Activated CD8-positive, alpha-beta T cell treated with anti-CD3 and anti-CD28 coated beads, Interleukin-2, amount 10 ng/mL, durations not matched to agents 7 days and 5 days (primary cell): ENCODE results near the gene LY6G6D. TPM values are rescaled to one million over a fixed set of nuclear protein-coding genes. Genes with fewer than 3 reads are reported as not detected.

Experiments
- ATAC-seq: fragments of 150-1000 bp; cut with Tn5 transposase; one replicate; pipeline ENCODE4 v1.10.0; 2021; ENCODE audit warnings: moderate library complexity
- CTCF ChIA-PET: fragments of 350-600 bp; sonication (Branson Sonifier 250); formaldehyde crosslinking; loops from one replicate; lab custom pipeline; 2021; ENCODE audit warnings: antibody characterized with exemption; lab: Charles Lee
- POLR2A ChIA-PET: fragments of 350-600 bp; sonication (Branson Sonifier 250); formaldehyde crosslinking; loops from one replicate; lab custom pipeline; 2021; ENCODE audit warnings: antibody characterized with exemption; lab: Charles Lee
- DNase-seq: peaks from one replicate; pipeline ENCODE4 v3.0.0-alpha.2; 2020
- H3K27ac Mint-ChIP-seq: one replicate; pipeline ENCODE4 v1.8.0; 2021; ENCODE audit warnings: mild to moderate bottlenecking, mixed read lengths
- H3K27me3 Mint-ChIP-seq: one replicate; pipeline ENCODE4 v1.8.0; 2021; ENCODE audit warnings: low read depth, mixed read lengths
- H3K36me3 Mint-ChIP-seq: one replicate; pipeline ENCODE4 v1.8.0; 2021; ENCODE audit warnings: low read depth, mixed read lengths
- H3K4me1 Mint-ChIP-seq: one replicate; pipeline ENCODE4 v1.8.0; 2021; ENCODE audit warnings: low read depth, mixed read lengths
- H3K4me3 Mint-ChIP-seq: one replicate; pipeline ENCODE4 v1.8.0; 2021; ENCODE audit warnings: mild to moderate bottlenecking, mixed read lengths
- H3K9me3 Mint-ChIP-seq: one replicate; pipeline ENCODE4 v1.8.0; 2022; ENCODE audit warnings: mixed read lengths; ENCODE audit not compliant: insufficient read depth
- total RNA-seq, 2 experiments: library from RNA; stranded (reverse); gene quantifications; one replicate each; pipeline ENCODE4 v1.2.3, GENCODE V29; 2021

Gene LY6G6D
- total RNA-seq, 2 experiments from 2014 or later: not detected

DNA sequence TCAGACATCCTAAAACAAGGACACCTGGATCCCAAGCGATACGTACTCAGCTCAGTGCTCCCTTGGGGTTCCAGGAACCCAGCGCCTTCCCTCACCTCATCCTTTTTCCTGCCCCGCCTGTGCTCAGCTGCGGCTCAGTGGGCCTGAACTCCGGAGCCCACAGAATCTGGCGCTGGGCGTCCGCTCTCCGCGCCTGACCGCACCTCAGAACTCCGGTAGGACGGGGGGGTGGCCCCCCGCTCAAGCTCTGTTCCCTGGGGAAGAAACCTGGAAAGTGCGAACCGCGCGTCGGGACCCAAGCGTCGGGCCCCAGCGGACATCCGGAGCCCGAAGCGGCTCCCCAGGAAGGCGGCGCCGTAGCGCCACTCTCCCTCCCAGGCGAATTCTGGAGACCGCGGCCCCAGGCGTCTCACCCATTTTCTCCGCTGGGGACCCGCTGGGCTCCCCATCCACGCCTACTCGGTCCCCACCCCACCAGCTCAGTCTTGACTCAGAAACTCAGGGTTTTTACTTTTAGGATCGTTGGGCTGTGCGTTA, 33.9 kb upstream of the LY6G6D start:
- Mint-ChIP-seq H3K36me3 (peaks cover 13% of the 10 kb centered on the region), H3K4me3 (peak overlapping the region; percentile 62)

DNA sequence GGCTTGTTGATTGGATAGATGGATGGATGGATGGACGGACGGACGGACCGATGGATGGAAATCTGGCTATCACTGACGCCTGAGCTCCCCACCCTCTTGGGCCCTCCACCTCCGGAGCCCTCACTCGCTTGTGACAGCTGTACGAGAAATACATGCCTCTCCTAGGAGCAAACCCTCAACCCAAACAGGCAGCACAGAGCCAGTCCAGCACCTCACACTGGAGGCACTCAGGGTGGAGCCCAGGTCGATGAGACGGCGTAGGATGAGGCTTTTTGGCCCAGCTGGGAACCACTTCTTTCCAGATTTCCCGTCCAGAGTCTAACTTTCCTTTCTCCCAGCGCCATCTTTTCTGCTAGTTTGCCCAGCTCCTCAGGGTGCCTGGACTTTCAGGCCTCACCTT, 31.6 kb upstream of the LY6G6D start:
- no peak for ATAC-seq
- DNase-seq: no peak
- H3K36me3 Mint-ChIP-seq: peaks cover 19% of the 10 kb centered on the region
- H3K27me3 Mint-ChIP-seq: no peaks in the 10 kb centered on the region
- H3K27ac Mint-ChIP-seq: no peak overlapping the region
- POLR2A ChIA-PET: no interaction called here
- H3K9me3 Mint-ChIP-seq: no peaks in the 10 kb centered on the region
- peaks cover 32% of the 10 kb centered on the region for H3K4me1 Mint-ChIP-seq
- CTCF ChIA-PET: no interaction called here
- no peak overlapping the region for H3K4me3 Mint-ChIP-seq

More for the DNA sequence above, 33.9 kb upstream of the LY6G6D start:
- ChIA-PET POLR2A (interaction anchor here (0.7 to 1.3 kb wide), 4 partner anchors 21 to 136 kb away, joined by 3 to 4 read pairs (median 3); partner anchors contain the start of gene C6orf47), CTCF (interaction anchor here (0.8 to 2.2 kb wide), 12 partner anchors 9 to 217 kb away, joined by 3 to 25 read pairs (median 4); partner anchors contain the start of genes ABHD16A, DDAH2 and NEU1)
- ATAC-seq (peak; percentile 77), DNase-seq (peak; percentile 45)
- Mint-ChIP-seq H3K4me1 (peaks cover 43% of the 10 kb centered on the region), H3K27ac (peak overlapping the region; percentile 58), H3K27me3 (no peaks in the 10 kb centered on the region), H3K9me3 (no peaks in the 10 kb centered on the region)

- no peak for DNase-seq
- Mint-ChIP-seq H3K4me1 (peaks cover 10% of the 10 kb centered on the region), H3K27ac (no peak overlapping the region), H3K9me3 (no peaks in the 10 kb centered on the region), H3K27me3 (no peaks in the 10 kb centered on the region), H3K36me3 (peaks cover 37% of the 10 kb centered on the region), H3K4me3 (no peak overlapping the region)
- no peak for ATAC-seq
- POLR2A ChIA-PET: no interaction called here
- CTCF ChIA-PET: no interaction called here
Observed at GRCh38 chr6:31686483-31686882, 28.7 kb upstream of the LY6G6D start.

DNA sequence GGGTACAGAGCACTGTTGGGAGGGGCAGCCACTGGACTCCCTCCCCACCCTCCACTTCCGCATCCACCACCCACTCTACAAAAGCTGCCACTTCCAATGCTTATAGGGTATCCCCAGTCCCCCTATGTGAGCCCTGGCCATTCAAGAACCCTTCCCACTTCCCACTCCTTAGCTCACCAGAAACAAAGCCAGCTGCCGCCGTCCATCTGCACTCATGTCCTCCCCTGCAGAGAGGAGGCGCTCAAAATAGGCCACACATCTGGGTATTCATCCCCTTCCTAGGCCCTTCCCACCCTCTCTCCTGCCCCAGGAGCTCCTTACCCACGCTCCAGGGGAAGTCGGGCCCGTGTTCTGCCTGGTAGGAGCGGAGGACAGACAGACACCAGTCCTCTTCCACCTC, 27.8 kb upstream of the LY6G6D start:
- DNase-seq: no peak
- H3K27ac Mint-ChIP-seq: no peak overlapping the region
- ChIA-PET CTCF (no interaction called here), POLR2A (no interaction called here)
- H3K27me3 Mint-ChIP-seq: no peaks in the 10 kb centered on the region
- no peak overlapping the region for H3K4me3 Mint-ChIP-seq
- peaks cover 36% of the 10 kb centered on the region for H3K36me3 Mint-ChIP-seq
- H3K9me3 Mint-ChIP-seq: no peaks in the 10 kb centered on the region
- H3K4me1 Mint-ChIP-seq: peaks cover 4% of the 10 kb centered on the region
- ATAC-seq: no peak

DNA sequence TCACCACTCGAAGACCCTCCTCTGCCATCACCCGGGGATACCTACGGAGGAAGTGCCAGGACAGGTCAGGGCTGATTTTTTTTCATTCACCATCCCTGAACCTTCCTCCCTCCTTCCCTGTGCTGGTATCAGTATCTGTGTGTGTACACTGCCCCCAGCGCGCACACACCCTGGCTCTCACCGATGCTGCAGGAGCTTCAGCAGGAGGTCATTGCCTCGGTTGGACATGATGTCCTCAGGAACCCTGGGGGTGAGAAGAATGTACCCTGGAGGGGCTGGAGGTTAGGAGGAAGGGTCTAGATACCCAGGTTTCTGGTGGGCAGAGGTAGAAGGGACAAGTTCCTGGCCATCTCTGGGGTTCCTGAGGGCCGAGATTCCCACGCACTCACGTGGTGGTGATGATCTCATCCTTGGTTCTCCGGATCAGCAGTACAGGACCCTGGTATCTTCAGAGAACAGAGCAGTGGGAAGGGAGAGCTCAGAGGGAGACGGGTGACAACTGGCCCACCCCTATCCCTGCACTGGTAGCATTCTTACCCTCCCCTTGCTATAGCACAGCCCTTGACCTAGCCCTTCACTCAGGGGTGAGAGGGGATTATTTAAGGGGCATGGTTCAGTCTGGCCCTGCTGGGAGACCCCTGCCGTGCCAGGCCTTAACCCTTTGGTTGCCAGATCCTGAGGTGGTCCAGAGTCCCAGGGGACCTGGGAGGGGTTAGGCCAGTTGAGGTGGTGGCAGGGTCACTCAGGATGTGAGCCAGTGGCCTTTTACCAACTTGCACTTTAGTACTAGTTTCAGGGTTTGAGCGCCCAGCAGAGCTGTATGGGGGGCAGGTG, 27.1 kb upstream of the LY6G6D start:
- H3K27me3 Mint-ChIP-seq: no peaks in the 10 kb centered on the region
- ChIA-PET POLR2A (no interaction called here), CTCF (interaction anchor here (1.1 kb wide), 1 partner anchor 82 kb away, joined by 3 read pairs; no protein-coding TSS in a partner anchor)
- no peaks in the 10 kb centered on the region for H3K9me3 Mint-ChIP-seq
- no peak for ATAC-seq
- H3K36me3 Mint-ChIP-seq: peaks cover 40% of the 10 kb centered on the region
- peaks cover 4% of the 10 kb centered on the region for H3K4me1 Mint-ChIP-seq
- H3K27ac Mint-ChIP-seq: no peak overlapping the region
- DNase-seq: no peak
- H3K4me3 Mint-ChIP-seq: no peak overlapping the region

DNA sequence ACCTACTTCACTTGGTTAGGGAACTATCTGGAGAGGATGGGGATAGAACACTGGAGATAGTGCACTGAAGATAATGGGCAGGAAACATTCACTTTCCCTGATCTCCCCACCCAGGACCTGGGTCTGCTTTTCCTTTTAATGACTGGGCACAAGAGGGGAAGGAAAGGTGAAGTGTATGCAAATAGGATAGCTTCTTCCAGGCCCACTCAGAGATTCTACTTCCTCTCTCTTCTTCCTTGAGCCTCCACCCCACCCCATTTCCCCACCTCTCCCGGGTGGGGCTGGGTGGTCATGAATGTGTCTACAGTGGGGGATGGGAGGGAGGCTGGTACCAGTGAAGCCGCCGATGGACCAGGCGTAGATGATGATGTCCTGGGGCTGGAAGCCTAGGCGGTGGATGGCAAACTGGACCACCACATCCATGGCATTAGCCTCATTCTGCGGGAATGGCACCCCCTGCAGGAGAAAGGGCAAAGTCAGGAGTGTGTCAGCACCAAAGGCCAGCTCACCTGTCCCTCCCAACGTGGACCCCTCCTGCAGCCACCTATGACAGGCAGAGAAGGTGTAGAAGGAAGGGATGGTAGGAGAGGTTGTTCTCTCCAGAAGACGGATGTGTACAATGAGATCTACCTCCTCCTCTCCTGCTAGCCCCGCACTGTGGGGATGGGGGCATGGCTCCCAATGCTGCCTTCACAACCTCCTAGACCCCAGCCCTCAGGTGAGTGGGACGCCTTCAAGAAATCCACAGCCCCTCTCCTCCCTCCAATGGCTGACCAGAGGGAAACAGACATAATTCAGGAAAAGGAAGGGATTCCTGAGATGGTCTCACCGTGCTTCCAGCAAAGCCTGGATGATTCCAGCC, 25.7 kb upstream of the LY6G6D start:
- Mint-ChIP-seq H3K27me3 (no peaks in the 10 kb centered on the region), H3K9me3 (no peaks in the 10 kb centered on the region), H3K27ac (no peak overlapping the region), H3K4me3 (no peak overlapping the region), H3K36me3 (peaks cover 40% of the 10 kb centered on the region), H3K4me1 (peaks cover 4% of the 10 kb centered on the region)
- DNase-seq (no peak), ATAC-seq (no peak)
- CTCF ChIA-PET: interaction anchor here (0.5 to 1.6 kb wide), 7 partner anchors 8 to 91 kb away, joined by 3 to 7 read pairs (median 3); partner anchors contain the start of gene LY6G5C
- POLR2A ChIA-PET: no interaction called here

DNA sequence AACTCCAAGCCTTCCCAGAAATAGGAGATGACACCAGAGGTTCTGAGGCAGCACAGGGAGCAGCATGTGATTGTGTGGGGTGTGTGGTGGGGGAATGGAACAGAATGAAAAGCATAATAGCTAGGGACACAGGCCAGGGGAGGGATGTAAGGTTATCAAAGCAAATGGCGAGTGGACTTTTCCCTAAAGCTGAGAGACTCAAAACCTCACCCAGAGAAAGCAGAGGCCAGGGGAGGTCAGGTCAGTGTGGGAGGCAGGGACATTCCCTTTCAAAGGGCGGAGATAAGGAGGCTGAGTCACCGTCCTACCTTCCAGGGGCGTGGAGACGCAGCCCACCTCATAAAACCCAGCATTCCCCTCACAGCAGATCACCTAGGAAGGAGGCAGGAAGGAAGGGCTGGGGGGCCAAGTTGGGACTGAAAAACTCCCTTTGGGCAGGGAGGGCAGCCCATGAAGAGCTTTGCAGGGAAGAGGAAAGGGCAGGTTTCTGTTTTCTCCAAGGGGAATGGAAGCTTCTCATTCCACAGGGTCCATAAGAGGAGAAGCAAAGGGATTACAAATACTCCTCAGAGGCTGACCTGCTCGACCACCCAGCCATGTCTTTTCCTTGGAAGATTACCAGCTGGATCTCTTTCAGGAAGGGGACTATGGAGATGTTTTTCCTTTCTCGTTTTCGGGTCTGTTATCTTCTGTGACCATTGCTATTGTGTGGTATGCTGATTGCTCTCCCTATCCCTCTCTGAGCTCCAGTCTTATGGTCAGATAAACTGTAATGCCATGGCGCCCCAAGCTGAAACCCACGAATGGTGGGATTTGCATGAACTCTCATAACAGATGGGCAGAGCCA, 24.7 kb upstream of the LY6G6D start:
- Mint-ChIP-seq H3K36me3 (peaks cover 44% of the 10 kb centered on the region), H3K9me3 (no peaks in the 10 kb centered on the region), H3K4me1 (peaks cover 4% of the 10 kb centered on the region), H3K27ac (no peak overlapping the region), H3K4me3 (no peak overlapping the region), H3K27me3 (no peaks in the 10 kb centered on the region)
- DNase-seq: no peak
- POLR2A ChIA-PET: interaction anchor here (0.9 to 1.3 kb wide), 3 partner anchors 13 to 47 kb away, joined by 3 to 4 read pairs (median 3); partner anchors contain the start of gene ABHD16A
- no peak for ATAC-seq
- CTCF ChIA-PET: interaction anchor here (0.5 to 1.9 kb wide), 8 partner anchors 9 to 92 kb away, joined by 3 to 9 read pairs (median 3); partner anchors contain the start of genes ABHD16A, LY6G5B and LY6G5C

GRCh38 chr6:31691078-31691463, 24.1 kb upstream of the LY6G6D start:
- Mint-ChIP-seq H3K27me3 (no peaks in the 10 kb centered on the region), H3K36me3 (peaks cover 41% of the 10 kb centered on the region), H3K9me3 (no peaks in the 10 kb centered on the region), H3K27ac (no peak overlapping the region), H3K4me3 (no peak overlapping the region), H3K4me1 (peaks cover 4% of the 10 kb centered on the region)
- POLR2A ChIA-PET: interaction anchor here (0.9 to 1.3 kb wide), 4 partner anchors 12 to 268 kb away, joined by 3 to 6 read pairs (median 4); partner anchors contain the start of genes ABHD16A and SKIC2
- CTCF ChIA-PET: interaction anchor here (1.1 to 1.9 kb wide), 3 partner anchors 12 to 21 kb away, joined by 3 to 9 read pairs (median 7); partner anchors contain the start of genes ABHD16A and LY6G5B
- no peak for DNase-seq
- no peak for ATAC-seq

DNA sequence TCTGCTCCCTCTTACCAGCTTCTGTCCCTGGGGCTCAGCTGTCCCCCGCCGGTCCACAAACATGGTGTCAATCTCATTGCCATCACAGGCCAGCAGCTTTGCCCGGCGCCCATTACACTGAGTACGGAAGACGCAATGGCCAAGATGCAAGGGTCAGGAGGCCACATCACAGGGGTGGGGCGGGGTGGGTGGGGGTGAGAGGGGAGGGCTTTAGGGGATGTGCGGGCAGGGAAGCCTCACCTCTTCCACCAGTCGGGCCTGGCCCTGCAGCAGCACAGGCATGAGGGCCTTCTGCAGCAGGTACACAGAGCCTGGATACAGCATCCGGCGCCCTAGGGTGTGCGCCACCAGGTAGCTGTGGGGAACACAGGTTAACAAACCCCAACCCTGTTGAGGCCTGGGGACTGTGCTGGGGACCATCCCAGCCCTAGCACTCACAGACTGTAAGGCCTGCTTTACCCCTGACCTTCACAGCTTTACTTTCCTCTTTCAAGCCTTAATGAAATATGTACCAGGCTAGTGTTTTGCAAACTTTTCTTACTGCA, 23.5 kb upstream of the LY6G6D start:
- H3K9me3 Mint-ChIP-seq: no peaks in the 10 kb centered on the region
- peaks cover 4% of the 10 kb centered on the region for H3K4me1 Mint-ChIP-seq
- POLR2A ChIA-PET: interaction anchor here (0.9 to 1.1 kb wide), 2 partner anchors 33 to 268 kb away, joined by 3 to 6 read pairs; partner anchors contain the start of gene SKIC2
- H3K4me3 Mint-ChIP-seq: no peak overlapping the region
- ATAC-seq (no peak), DNase-seq (no peak)
- CTCF ChIA-PET: interaction anchor here (1.9 kb wide), 1 partner anchor 12 kb away, joined by 9 read pairs; the partner anchor contains the start of gene ABHD16A
- H3K36me3 Mint-ChIP-seq: peaks cover 41% of the 10 kb centered on the region
- H3K27me3 Mint-ChIP-seq: no peaks in the 10 kb centered on the region
- no peak overlapping the region for H3K27ac Mint-ChIP-seq

- Mint-ChIP-seq H3K4me1 (peaks cover 5% of the 10 kb centered on the region), H3K9me3 (no peaks in the 10 kb centered on the region), H3K4me3 (no peak overlapping the region), H3K27ac (no peak overlapping the region), H3K27me3 (no peaks in the 10 kb centered on the region), H3K36me3 (peaks cover 46% of the 10 kb centered on the region)
- no peak for ATAC-seq
- POLR2A ChIA-PET: no interaction called here
- CTCF ChIA-PET: interaction anchor here (1.5 to 3.5 kb wide), 2 partner anchors 11 to 77 kb away, joined by 3 to 7 read pairs; partner anchors contain the start of gene ABHD16A
- no peak for DNase-seq
Observed at GRCh38 chr6:31692353-31692752, 22.8 kb upstream of the LY6G6D start.
